HepG2 (cell line): ENCODE data around the gene KCTD14. TPM values are rescaled to one million over a fixed set of nuclear protein-coding genes. Genes with fewer than 3 reads are reported as not detected.

Experiments
- AGO2 ChIP-seq: fragments of 200-400 bp; formaldehyde crosslinking; optimal IDR thresholded peaks from 2 replicates; pipeline ENCODE3; 2017; ENCODE audit warnings: mild to moderate bottlenecking, low read depth, low read length, moderate library complexity
- EZH2 ChIP-seq: conservative IDR thresholded peaks from 2 replicates; pipeline ENCODE4 v1.6.1; 2012; ENCODE audit warnings: mild to moderate bottlenecking, low read depth, low read length, moderate library complexity
- FLYWCH1 ChIP-seq: sonication (generic); formaldehyde crosslinking; IDR thresholded peaks from 2 replicates; pipeline ENCODE4 v1.8.1; 2023; ENCODE audit warnings: mild to moderate bottlenecking, missing genetic modification reagents
- HNRNPH1 ChIP-seq: fragments of 200-400 bp; formaldehyde crosslinking; optimal IDR thresholded peaks from 2 replicates; pipeline ENCODE3; 2017; ENCODE audit warnings: mild to moderate bottlenecking, low read depth, low read length
- HNRNPLL ChIP-seq: fragments of 200-400 bp; formaldehyde crosslinking; IDR thresholded peaks from 2 replicates; pipeline ENCODE4 v1.6.1; 2017; ENCODE audit warnings: mild to moderate bottlenecking, low read depth, low read length; ENCODE audit not compliant: poor library complexity, severe bottlenecking
- MEF2D ChIP-seq: sonication (generic); formaldehyde crosslinking; IDR thresholded peaks from 2 replicates; pipeline ENCODE4 v1.5.1; 2020; ENCODE audit warnings: mild to moderate bottlenecking, missing genetic modification reagents
- NCOA1 ChIP-seq: sonication (generic); formaldehyde crosslinking; IDR thresholded peaks from 2 replicates; pipeline ENCODE4 v1.9.0; 2021; ENCODE audit warnings: missing genetic modification reagents
- NR1H2 ChIP-seq: sonication (generic); formaldehyde crosslinking; IDR thresholded peaks from 2 replicates; pipeline ENCODE4 v1.8.1; 2022; ENCODE audit warnings: low read depth, missing genetic modification reagents, borderline replicate concordance
- PBX2 ChIP-seq: IDR thresholded peaks from 2 replicates; pipeline ENCODE4 v1.6.1; 2016; ENCODE audit warnings: control low read depth
- PHF20 ChIP-seq: sonication (generic); formaldehyde crosslinking; IDR thresholded peaks from 2 replicates; pipeline ENCODE4 v1.5.0; 2020; ENCODE audit warnings: mild to moderate bottlenecking, missing genetic modification reagents
- RBAK ChIP-seq: sonication (generic); formaldehyde crosslinking; IDR thresholded peaks from 2 replicates; pipeline ENCODE4 v1.5.1; 2020; ENCODE audit warnings: mild to moderate bottlenecking, missing genetic modification reagents
- RNF219 ChIP-seq: sonication (generic); formaldehyde crosslinking; IDR thresholded peaks from 2 replicates; pipeline ENCODE4 v1.5.0; 2020; ENCODE audit warnings: mild to moderate bottlenecking, missing genetic modification reagents
- SALL1 ChIP-seq: sonication (generic); formaldehyde crosslinking; IDR thresholded peaks from 2 replicates; pipeline ENCODE4 v1.8.0; 2022; ENCODE audit warnings: mild to moderate bottlenecking, missing genetic modification reagents
- SNRNP70 ChIP-seq: fragments of 200-400 bp; formaldehyde crosslinking; IDR thresholded peaks from 2 replicates; pipeline ENCODE4 v1.6.1; 2017; ENCODE audit warnings: mild to moderate bottlenecking, low read depth, low read length, moderate library complexity
- SOX5 ChIP-seq: IDR thresholded peaks from 2 replicates; pipeline ENCODE4 v1.6.1; 2016; ENCODE audit warnings: borderline replicate concordance
- ZFAT ChIP-seq: sonication (generic); formaldehyde crosslinking; conservative IDR thresholded peaks from 2 replicates; pipeline ENCODE4 v1.8.1; 2023; ENCODE audit warnings: missing genetic modification reagents, inconsistent platforms
- ZFP62 ChIP-seq: sonication (generic); formaldehyde crosslinking; IDR thresholded peaks from 2 replicates; pipeline ENCODE4 v1.4.0; 2020; ENCODE audit warnings: missing genetic modification reagents
- ZKSCAN8 ChIP-seq: IDR thresholded peaks from 2 replicates; pipeline ENCODE4 v1.6.1; 2016; ENCODE audit warnings: borderline replicate concordance, missing genetic modification reagents, missing compliant biosample characterization
- ZNF556 ChIP-seq: sonication (generic); formaldehyde crosslinking; IDR thresholded peaks from 2 replicates; pipeline ENCODE4 v1.4.0; 2020; ENCODE audit warnings: mild to moderate bottlenecking, missing genetic modification reagents, borderline replicate concordance
- ZNF749 ChIP-seq: sonication (generic); formaldehyde crosslinking; IDR thresholded peaks from 2 replicates; pipeline ENCODE4 v1.8.0; 2022; ENCODE audit warnings: mild to moderate bottlenecking, missing genetic modification reagents, moderate library complexity, borderline replicate concordance
- ZNF770 ChIP-seq: sonication (generic); formaldehyde crosslinking; IDR thresholded peaks from 2 replicates; pipeline ENCODE4 v1.5.0; 2020; ENCODE audit warnings: mild to moderate bottlenecking, missing genetic modification reagents
- ZNF800 ChIP-seq: sonication (generic); formaldehyde crosslinking; IDR thresholded peaks from 2 replicates; pipeline ENCODE4 v1.4.0; 2020; ENCODE audit warnings: missing genetic modification reagents
- polyA plus RNA-seq, 8 experiments: library from polyadenylated mRNA; depleted of rRNA in 3 of 8; stranded (reverse) in 7 of 8; unstranded in 1 of 8; fragments of >200 nt; fragmentation: Illumina TruSeq in 4 of 8; extraction: Trizol in 4 of 8; gene quantifications; 2 replicates each; pipeline versions ENCODE4 v1.2.1 to v1.2.3, GENCODE V29; 2011 to 2016; ENCODE audit warnings: low read depth in 4 of 8, missing spikeins in 1 of 8, mixed read lengths in 1 of 8; ENCODE audit not compliant: insufficient read depth in 1 of 8
- total RNA-seq, 5 experiments: library from RNA; depleted of rRNA; stranded (reverse); fragments of >200 nt; fragmentation: Illumina TruSeq; extraction: Trizol; gene quantifications; 2 replicates each; pipeline ENCODE4 v1.2.3, GENCODE V29; 2016; ENCODE audit warnings: low read depth in 1 of 5

KCTD14 gene
- total and polyA plus RNA-seq, 2 of the 13 experiments (the other 11 are each of a cell fraction or from before 2014, with no cell fraction given): 10.3 to 15.6 TPM

- TF ChIP-seq ZNF556: peak; percentile 59; the same call in 1 of the 2 replicates
- peak; percentile 63 for TF ChIP-seq HNRNPLL
- TF ChIP-seq PBX2 (CRISPR knock-in tag): no peak
- no peak for TF ChIP-seq RNF219 (CRISPR knock-in tag)
- no peak for TF ChIP-seq NR1H2 (CRISPR knock-in tag)
- no peak for TF ChIP-seq ZKSCAN8 (CRISPR knock-in tag)
- TF ChIP-seq ZFP62 (CRISPR knock-in tag): no peak
- TF ChIP-seq SALL1: peak; percentile 77; the same call in 1 of the 2 replicates
- TF ChIP-seq AGO2: peak; percentile 41
- TF ChIP-seq ZNF800 (CRISPR knock-in tag): 0 out of 2 replicates have a peak, but pooled peaks have one; percentile 34
- no peak for TF ChIP-seq SOX5 (CRISPR knock-in tag)
- peak; percentile 71; the same call in 1 of the 2 replicates for TF ChIP-seq PHF20 (CRISPR knock-in tag)
- TF ChIP-seq ZFAT (CRISPR knock-in tag): no peak
- TF ChIP-seq SNRNP70: no peak
- TF ChIP-seq RBAK (CRISPR knock-in tag): no peak
- TF ChIP-seq FLYWCH1: no peak
- TF ChIP-seq EZH2: no peak
- no peak for TF ChIP-seq HNRNPH1
- TF ChIP-seq NCOA1: no peak
- TF ChIP-seq ZNF749 (CRISPR knock-in tag): no peak
- no peak for TF ChIP-seq ZNF770 (CRISPR knock-in tag)
- TF ChIP-seq MEF2D (CRISPR knock-in tag): peak; percentile 62
These were observed at the start of gene KCTD14 (continued) for GRCh38 chr11:78022397-78023396.
